Measurements from ENCODE around the gene CDH4.

CDH4 gene

DNA sequence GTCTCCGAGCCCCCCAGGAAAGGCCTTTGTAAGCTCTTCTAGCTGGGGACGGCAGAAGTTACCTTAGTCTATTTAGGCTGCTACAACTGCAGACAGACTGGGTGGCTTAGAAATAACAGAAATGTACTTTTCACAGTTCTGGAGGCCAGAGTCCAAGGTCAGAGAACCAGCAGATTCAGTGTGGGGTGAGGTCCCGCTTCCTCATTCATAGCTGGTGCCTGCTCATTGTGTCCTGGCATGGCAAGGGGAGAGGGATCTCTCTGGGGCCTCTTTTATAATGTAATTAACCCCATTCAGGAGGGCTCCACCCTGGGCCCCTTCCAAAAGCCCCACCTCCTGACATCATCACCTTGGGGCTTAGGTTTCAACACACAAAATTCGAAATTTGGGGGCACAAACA lies 315.1 kb downstream of the CDH4 start:
- ATAC-seq = no peak

DNA sequence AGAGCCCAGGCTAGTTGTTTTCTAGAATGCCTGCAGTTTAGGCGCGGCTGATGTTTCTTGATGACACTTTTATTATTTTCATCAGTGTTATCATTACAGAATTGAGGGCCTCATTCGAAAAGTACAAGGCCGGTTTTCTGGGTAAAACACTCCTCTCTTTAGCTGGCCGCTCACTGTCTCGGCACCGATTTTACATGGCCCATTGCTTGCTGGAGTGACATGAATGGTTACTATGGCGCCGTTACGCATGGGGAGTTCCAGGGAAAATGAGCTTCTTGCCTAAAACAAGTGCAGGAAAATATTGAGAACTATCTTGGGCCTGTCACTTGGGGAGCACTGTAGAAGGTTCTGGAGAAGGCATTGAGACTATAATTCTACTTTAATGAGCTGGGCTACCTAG lies 317.8 kb downstream of the CDH4 start:
- ATAC-seq = no peak

DNA sequence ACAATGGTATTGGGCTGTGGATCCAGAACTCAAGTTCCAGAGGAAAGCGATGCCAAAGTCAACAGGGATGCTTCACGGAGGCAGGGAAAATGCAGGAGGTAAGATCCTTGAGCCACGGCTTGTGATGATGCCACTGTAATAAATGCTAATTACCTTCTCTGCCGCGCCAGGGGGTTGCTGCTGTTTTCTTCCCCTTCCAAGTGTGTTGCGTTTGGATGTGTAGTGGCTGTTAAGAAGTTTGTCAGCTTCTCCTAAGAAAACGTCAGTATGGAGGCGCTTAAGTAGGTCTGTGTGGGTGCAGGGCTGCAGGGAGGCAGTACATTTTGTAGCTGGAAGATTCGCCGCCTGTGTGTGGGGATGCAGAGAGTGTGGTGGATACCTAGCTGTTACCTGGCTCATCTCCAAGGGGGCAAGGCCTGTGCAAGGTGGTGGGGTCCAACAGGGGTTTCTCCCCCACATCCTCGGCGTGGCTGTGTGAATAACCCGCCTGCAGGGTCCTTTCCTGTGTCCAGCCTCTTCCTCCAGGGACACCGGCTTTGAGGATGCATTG lies 318.7 kb downstream of the CDH4 start:
- ATAC-seq = no peak

DNA sequence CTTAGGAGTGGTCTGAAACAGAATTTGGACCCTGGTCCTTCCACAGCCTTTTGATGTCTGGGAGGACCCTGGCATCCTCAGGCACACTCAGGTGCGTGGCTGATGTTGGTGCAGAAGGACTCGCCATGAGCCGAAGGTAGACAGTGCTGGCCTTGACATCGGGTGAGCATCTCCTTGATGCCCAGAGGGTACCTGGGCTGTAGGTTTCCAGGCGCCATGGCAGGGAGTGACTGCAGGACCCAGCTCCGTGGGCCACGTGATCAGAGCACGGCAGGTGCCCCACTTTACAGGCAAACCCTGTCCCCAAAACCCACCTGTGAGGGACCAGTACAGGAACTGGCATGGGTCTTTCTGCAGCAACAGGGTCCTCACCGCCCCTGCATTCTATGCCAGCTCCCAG lies 319.2 kb downstream of the CDH4 start:
- no peak for ATAC-seq

DNA sequence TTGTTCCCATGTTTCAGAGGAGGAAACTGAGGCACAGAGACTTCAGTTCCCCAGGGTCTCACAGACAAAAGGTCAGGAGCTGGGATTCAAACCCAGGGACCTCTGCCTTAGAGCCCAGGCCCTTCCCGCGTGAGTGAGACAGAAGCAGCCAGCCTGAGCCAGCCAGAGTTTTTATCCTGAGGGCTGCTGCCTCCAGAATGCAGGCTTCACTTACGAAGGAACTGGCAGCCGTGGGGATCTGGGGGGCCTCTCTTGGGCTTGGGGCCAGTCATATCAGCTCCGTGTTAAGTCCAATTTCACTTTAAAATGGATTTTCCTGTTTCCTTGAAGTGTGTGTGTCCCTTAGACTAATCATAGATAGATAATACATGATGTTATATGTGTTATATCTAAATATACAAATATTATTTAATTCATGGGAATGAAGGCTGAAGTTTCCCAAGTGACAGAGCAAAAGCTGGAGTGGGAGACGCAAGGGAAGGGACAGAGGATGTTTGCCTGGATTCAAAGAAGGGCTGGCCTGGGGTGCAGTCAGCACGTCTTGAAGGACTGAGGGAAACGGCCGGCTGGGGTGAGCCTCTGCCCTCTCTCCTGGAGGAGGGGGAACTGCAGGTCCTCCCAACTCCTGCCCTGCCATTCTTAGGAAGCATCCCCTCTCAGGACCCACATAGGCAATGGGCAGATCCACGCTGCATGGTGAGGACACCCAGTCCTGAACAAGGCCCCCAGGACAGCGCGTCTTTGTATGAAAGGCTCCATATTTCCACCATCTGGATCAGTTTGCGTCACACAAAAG lies 320.1 kb downstream of the CDH4 start:
- no peak for ATAC-seq

DNA sequence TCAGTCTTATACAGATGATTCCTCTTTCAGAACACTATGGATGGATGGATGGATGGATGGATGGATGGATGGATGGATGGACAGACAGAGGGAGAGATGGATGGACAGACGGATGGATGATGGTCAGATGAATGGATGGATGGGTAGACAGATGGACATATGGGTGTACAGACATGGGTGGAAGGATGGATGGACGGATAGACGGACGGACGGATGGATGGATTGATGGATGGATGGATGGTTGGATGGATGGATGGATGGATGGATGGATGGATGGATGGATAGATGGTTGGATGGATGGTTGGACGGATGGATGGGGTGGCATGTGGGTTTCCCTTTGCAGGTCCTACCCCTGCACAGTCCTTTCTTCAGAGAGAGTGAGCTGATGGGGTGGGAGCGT lies 320.7 kb downstream of the CDH4 start:
- ATAC-seq = no peak

DNA sequence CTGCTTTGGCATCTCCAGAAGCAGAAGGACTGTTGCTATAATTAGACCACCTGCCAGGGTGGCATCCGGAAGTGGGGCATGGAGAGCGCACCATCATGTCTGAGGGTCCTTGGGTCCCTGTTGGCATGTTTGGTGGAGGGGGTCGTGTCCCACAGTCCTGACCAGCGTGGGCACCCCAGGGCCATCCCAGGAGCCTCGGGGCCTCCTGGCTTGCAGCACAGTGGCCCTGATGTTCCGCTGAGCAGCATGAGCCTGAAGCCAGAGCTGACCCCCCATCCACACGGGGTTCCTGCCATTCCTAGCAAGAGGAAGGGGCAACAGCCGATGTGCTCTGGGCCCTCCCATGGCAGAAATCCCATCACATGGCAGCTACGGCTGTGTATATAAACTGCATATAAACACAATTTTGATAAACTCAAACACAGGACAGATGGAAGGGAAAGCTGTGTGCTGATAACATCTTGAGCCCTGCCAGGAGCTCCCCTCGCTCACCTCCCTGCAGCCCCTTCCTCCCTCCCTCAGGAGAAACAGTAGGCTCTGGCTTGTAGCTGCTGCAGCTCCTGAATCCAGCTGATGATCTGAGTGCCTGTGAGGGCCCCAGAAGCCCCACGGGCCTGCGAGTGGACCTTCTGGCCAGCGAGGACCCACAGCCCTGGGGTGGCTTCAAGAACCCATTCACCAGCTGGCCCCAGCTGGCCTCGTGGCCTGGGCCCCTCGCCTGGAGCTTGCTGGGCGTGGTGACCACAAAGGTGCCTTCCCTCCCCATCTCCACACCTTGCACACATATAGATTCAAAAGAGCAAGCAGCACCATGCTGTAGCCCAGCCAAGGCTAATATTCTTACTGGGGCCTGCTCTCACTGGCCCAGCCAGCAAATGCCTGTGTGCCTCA lies 321.6 kb downstream of the CDH4 start:
- no peak for ATAC-seq

DNA sequence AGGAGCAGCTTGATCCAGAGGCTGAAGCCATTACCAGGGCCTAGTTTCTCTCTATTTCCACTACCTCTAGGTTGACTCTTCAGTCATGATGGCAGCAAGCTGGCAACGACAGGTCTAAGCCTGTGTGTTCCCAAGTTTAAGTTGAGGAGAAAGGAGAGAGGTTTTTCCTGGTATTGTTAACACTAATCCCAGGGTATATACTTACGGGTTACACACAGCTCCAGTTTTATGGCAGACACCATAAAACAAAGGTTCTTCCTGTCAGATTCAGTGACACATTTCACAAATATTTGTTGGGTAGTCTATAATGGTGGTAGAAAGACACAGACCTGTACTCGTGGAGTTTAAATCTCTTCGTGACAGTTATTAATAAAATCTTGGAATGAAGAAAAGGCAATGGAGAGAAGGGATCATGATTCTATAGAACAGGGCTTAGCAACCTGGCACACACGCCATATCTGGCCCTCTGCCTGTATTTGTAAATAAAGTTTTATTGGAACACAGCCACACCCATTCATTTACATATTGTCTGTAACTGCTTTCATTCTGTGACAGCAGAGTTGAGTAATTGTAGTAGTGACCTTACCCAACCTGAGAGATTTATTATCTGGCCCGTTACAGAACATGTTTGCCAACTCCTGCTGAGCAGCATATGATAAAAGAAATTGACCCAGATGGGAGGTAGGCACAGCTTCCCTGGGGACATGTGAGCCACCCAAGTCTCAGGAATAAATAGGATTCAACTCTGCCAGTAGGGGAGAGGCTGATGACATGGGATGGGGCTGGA lies 323.3 kb downstream of the CDH4 start:
- ATAC-seq = no peak

DNA sequence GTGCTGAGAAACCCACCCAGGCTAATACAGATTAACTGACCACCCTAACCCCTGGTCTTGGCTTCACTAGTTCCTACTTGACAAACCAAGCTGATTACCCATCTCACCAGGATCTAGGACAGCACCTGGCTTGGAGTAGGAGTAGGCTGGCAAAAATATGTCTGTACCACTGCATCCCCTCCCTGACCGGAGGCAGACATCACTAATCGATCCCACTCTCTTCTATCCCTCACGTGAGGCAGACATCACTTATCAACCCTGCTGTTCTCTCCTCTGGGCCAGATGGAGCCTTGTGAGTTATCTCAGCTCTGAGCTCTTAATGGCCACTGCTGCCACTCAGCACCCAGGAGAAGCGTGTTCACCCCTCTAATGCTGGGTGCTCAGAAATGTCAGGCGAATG lies 324.3 kb downstream of the CDH4 start:
- ATAC-seq = no peak

DNA sequence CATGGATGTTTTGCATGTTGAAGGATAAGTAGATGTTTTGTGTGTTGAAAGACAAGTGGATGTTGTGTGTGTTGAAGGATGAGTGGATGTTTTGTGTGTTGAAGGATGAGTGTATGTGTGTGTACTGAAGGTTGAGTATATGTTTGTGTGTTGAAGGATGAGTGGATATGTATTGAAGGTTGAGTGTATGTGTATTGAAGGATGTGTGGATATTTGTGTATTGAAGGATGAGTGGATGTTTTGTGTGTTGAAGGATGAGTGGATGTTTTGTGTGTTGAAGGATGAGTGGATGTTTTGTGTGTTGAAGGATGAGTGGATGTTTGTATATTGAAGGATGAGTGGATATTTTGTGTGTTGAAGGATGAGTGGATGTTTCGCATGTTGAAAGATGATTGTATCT lies 325.0 kb downstream of the CDH4 start:
- no peak for ATAC-seq

DNA sequence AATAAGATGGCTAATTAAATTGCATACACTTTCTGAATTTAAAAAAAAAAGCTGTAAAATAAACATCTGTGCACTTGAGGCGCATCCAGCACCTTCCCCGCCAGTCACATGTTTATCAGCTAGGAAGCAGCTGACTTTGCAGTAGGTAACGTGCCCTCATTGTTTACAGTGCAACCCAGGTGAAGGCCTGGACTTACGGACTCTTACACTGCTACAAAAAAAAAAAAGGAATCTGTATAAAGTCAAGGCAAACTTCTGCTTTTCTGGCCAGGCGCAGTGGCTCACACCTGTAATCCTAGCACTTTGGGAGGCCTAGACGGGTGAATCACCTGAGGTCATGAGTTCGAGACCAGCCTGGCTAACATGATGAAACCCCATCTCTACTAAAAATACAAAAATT lies 327.8 kb downstream of the CDH4 start:
- ATAC-seq = no peak

DNA sequence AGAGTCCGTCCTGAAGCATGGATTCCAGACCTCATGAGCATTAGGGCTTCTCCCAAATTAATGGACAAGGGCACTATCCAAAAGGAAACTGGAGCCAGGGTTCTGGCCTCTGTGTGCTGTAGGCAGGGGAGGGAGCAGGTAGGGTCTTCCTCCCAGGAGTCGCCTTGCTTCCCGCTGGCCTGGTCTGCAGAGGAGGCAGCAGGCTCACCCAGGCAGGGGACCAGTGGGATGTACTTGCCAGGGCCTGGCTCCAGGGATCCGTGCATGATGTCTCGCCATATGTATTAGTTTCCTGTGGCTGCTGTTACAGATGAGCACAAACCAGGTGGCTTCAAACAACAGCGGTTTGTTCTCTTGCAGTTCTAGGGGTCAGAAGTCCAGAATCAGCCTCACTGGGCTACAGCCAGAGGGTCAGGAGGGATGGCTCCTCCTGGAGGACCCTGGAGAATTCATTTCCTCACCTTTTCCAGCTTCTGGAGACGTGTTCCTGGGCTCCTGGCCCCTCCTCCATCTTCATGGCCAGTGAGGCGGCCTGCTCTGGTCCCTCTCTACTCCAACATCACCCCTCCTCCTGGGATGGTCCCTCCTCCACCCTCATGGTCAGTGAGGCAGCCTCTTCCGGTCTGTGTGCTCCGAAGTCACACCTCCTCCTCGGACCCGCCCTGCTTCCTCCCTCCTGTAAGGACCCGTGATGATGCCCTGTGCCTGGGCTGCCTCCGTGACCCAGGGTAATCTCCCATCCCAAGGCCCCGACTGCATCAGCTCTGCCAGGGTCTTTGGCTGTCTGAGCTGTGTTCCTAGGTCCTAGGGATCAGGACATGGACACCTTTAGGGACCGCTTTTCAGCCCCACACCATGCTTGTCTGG lies 329.1 kb downstream of the CDH4 start:
- ATAC-seq = no peak

DNA sequence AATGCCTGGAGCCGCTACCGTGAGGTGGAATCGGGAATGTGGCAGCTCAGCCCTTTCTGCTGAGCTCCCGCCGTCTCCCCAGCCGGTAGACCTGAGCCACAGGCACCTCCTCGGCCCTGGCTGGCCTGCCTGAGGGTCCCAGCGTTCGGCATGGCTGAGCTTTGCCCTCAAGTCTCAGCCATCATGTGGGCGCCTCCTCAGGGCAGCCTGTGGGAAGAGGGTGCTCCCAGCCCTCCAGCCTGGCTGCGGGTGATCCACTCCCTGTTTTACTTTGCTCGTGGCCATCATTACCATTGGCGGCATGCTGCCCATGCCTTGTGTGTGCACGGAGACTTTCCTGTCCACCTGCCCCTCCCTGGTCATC lies 329.7 kb downstream of the CDH4 start:
- no peak for ATAC-seq

DNA sequence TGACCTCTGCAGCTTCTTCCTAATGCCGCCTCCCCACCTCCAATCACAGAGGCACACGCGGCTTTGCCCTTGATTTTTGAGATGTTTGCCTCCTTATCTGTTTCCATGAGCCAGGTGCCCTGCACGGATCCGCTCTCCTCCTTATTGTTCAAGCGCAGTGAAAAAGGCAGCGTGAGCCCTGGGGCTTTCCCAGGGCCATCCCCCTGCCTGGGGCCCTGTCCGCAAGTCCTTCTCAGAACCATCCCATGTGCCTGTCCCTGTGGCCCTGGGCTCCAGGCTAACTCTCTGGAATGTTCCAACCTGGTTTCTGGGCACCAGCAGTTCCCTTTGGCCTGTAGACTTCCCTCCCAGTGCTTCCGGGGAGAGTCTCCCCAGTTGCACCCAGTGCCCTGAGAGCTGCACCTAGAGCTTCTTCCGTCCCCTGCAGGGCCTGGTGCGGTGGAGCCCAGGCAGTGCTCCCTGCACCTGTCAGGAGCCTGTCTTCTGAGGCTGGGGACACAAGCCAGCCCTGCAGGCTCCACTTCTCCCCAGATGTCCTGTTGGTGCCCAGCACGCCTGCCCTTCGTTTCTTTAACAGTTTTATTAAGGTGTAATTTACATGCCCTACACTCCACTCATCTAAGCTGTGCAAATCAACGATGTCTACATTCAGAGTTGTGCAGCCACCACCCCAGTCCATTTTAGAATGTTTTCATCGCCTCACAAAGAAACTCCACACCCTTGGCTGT lies 330.3 kb downstream of the CDH4 start:
- ATAC-seq = no peak

DNA sequence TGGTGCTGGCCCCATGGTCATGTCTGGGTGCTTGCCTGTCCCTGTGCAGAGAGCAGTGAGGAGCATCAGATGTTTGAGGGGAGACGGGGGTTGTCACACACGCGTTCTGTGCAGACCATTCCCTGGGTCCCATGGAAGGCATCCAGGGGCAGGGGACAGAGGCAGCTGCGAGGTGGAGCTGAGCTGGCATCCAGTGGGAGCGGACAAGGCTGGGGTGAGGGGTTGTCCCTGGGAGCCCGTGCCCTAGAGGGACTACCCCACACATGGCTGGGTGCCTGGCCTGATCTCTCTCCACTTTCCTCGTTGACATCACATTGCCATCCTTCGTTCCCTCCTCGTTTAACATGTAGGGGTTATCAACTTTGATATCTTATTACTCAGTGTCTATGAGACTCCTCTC lies 331.3 kb downstream of the CDH4 start:
- ATAC-seq = no peak

DNA sequence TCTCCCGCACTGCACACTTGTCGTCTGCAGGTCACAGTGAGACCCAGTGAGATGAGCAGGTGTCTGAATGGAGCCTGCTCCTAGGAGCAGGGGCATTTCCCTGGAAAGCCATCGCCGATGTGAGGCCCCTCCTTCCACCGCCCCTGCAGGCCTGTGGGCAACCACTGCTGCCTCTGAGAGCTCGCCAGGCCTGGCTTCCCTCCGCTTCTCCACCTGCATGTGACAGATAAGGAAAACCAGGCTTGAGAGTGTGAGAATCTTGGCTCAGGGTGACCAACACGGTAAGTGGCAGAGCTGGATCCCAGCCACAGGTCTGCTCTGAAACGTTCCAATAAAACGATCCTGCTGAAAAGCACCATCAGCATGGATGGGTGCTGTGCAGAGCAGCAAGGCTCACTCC lies 332.8 kb downstream of the CDH4 start:
- no peak for ATAC-seq

DNA sequence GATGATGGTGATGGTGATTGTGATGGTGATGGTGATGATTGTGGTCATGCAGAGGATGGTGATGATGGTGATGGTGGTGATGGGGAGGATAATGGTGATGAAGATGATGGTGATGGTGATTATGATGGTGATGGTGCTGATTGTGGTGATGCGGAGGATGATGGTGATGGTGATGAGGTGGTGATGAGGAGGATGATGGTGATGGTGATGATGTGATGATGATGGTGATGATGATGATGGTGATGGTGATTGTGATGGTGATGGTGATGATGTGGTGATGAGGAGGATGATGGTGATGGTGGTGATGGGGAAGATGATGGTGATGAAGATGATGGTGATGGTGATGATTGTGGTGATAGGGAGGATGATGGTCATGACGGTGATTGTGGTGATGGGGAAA lies 333.7 kb downstream of the CDH4 start:
- no peak for ATAC-seq

DNA sequence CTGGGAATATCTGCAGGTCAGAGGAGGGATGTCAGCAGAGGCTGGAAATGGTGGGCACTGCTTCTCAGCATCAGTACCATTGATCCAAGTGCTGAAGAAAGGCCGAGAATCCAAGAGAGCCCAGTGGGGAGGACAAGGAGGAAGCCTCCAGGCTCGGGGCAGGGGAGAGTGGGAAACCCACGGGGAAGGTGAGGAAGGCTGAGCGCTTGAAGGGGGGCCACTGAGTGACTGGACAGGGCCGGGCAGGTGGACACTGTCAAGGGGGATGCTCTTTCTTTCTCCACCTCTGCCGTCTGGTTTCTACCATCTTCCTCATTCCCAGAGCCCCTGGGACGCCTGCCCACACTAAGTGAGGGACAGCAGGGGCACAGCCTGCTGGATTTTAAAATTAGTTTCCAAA lies 335.0 kb downstream of the CDH4 start:
- ATAC-seq = no peak

DNA sequence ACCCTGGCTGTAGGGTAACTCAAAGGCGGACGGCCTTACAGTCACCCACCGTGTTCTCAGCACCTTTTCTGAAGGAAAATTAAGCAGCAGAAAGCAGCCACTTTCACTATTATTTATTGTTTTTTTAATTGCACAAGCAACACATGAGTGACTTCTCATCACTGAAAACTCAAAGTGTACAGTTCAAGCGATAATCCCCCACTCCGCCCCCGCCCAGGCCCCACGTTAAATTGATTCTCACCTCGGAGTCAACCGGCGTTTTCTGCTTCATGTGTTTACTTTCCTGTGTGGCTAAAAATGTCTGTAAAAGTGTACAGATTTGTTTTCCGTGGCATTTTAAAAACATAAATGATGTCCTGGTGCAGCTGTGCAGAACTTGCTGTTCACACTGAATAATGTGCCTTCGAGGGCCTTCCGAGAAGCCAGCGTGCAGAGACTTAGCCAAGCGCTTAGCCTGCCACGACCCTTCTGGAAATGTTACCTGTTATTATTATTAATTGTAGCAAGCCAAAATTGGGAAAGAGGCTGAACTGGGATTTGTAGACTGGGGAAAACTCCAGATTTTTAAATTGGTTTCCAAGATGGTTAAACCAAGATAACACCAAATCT lies 335.7 kb downstream of the CDH4 start:
- no peak for ATAC-seq

DNA sequence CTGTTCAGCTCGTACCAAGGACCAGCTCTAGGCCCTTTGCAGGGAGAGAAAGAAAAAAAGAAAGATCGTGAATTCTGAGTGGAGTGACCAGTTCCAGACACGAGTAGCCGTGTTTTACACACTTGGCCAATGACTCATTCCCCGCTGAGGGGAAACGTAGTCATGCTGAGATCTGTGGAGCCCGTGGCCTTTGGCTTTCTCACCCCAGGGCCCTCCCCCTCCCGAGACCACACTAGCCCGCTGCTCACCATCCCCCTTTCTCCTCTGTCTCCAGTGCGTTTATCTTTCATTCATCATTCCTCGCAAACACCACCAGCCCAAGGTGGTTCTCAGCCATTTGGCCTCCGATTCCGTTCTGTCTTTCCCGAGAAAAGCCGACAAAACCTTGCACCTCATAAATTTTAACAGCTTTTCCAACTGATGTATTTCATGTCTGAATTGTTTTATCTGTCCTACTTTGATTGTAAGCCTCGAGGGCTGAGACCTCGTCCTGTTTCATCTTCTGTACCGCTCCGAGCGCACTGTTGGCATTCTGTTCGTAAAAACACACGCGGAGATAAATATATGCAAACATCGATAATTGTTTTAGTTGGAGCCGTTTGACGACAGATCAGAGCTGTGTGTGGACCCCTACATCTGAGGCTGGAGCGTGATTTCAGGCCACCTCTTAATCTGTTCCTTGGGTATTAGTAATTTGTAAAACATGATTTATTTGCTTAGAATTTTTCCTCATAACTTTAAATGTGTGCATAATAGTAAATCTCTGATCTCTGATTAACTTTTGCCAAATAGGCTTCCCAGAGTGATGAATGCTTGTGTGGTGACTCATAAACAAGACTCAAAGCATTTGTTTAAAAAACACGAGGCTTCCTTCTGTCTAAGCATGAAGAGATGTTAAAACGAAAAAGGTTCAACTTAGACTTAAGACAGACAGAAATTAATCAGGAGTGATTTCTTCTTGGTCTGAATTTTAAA lies 336.6 kb downstream of the CDH4 start:
- no peak for ATAC-seq
